HG03097 (cell line): ENCODE measurements around the gene LYAR.

Experiments
- ATAC-seq: cut with Tn5 transposase; IDR thresholded peaks from one replicate; pipeline ENCODE4 v1.9.1; 2021; ENCODE audit not compliant: unreplicated experiment, low FRiP score

Gene LYAR

GRCh38 chr4:4317496-4318232, 27.7 kb upstream of the LYAR start:
- no peak for ATAC-seq

DNA sequence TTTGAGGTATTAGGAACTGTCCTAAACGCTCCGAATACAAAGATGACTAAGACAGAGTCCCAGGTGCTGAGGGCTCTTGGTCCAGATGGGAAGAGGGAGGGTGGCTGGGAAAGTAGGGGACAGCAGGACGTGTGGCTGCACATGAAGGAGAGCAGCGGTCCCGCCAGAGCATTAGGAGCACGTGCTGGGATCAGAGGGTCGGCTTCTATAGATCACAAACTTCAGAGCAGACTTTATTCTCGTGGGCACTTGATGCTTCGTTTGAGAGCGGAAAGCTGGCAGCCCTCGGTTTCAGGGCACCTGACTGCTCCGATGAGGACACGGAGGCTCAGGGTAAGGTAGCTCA, 26.2 kb upstream of the LYAR start:
- ATAC-seq = no peak

DNA sequence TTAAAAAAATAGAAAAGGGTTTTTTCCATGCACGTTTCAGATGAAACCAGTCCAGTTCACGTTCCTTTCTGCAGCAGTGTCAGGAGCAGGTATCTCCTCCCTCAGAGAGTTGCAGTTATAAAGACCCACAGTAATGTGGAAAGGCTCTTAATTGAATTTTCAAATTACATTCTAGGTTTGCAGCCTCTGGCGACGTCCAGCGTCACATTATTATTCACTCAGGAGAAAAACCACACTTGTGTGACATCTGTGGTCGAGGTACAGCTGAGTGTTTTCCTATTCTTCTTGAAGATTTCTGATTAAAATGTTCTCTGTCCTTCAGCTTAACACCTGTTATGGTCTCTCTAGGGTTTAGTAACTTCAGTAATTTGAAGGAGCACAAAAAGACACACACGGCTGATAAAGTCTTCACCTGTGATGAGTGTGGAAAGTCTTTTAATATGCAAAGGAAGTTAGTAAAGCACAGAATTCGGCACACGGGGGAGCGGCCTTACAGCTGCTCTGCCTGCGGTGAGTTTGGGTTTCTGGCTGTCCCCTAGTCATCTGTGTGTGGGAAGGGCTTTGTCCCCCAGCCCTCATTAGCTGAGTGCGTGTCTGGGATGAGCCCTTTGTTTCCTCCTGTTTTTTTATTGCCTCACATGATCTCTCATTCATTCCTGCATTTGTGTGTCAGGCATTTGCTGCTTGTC, 25.7 kb upstream of the LYAR start:
- ATAC-seq = no peak

GRCh38 chr4:4311193-4311592, 21.2 kb upstream of the LYAR start:
- no peak for ATAC-seq

DNA sequence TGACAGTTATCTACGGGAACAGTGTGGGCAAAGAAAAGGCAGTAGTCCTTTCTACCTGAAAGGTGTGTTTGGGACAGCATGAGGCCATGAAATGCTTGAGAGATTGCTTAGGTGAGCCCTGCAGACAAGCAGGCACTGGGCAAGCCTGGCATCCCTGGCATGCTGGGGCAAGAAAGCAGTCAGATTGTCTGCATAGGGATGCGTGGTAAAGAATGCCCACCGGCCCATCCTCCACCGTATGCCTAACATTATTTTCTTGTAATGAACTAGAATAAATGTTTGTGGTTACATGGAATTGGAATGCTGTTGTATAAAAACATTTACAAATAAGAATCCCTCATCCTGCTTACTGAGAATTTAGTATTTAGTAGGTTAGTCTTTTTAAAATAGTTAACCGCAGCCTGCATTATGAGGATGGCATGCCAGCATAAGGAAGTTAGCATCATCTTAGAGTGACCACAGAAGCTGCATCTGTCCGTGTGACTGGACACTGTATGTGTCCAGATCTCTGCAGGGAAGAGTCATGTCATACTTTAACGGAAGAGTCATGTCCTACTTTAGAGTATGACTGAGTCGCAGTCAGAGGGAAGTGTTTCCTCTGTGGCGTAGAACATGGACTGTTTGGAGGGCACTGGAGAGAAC, 19.0 kb upstream of the LYAR start:
- ATAC-seq = no peak

- no peak for ATAC-seq
These were observed 17.0 kb upstream of the LYAR start for GRCh38 chr4:4306920-4307319.

DNA sequence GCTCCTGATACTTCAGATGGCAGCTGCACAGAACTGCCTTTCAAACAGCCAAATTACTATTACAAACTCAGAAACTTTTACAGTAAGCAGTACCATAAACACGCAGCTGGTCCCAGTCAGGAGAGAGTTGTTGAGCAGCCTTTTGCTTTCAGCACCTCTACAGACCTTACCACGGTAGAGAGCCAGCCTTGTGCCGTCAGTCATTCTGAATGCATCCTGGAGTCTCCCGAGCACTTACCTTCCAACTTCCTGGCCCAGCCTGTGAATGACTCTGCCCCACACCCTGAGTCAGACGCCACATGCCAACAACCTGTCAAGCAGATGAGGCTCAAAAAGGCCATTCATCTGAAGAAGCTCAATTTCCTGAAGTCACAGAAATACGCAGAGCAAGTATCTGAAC, 12.5 kb upstream of the LYAR start:
- ATAC-seq = no peak

DNA sequence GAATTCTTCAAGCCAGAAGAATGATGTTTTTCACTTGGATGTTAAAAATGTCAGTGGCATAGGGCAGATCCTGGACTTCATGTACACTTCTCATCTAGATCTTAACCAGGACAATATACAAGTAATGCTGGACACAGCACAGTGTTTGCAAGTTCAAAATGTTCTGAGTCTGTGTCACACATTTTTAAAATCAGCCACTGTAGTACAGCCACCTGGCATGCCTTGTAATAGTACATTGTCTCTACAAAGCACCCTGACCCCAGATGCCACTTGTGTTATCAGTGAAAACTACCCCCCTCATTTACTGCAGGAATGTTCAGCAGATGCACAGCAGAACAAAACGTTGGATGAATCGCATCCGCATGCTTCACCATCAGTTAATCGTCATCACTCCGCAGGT, 12.0 kb upstream of the LYAR start:
- ATAC-seq = no peak

DNA sequence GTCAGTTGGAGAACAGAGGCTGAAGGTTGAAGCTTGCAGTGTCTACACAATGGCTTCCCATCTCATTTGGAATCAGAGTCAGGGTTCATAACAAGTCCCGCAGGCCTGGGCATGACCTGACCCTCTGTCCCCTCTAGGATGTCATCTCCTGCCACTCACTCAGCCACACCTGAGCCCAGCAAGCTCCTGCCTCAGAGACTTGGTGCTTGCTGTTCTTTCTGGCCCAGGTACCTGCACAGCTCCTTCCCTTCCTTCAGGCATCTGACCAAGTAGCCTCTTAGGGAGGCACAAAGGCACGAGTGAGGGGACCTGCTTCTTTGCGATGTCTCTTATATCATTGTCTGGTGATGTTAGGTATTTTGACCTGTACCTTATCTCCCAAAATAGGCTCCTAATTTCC, 9.1 kb upstream of the LYAR start:
- no peak for ATAC-seq

DNA sequence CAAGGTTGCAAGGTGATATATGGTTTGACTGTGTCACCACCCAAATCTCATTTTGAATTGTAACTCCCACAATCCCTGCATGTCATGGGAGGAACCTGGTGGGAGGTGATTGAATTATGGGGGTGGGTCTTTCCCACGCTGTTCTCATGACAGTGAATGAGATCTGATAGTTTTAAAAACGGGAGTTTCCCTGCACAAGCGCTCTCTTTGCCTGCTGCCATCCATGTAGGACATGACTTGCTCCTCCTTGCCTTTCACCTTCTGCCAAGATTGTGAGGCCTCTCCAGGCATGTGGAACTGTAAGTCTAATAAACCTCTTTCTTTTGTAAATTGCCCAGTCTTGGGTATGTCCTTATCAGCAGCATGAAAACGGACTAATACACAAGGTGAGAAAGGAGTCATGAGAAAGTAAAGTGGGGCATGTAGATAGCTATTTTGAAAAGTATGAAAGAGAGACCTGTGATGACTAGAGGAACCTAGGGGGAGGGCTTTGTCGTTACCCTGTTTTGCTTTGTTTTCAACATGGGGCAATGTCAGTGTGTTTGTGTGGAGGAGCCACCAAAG, 6.4 kb upstream of the LYAR start:
- ATAC-seq = no peak

- ATAC-seq = no peak
These were observed 3.3 kb upstream of the LYAR start for GRCh38 chr4:4293279-4293678.

DNA sequence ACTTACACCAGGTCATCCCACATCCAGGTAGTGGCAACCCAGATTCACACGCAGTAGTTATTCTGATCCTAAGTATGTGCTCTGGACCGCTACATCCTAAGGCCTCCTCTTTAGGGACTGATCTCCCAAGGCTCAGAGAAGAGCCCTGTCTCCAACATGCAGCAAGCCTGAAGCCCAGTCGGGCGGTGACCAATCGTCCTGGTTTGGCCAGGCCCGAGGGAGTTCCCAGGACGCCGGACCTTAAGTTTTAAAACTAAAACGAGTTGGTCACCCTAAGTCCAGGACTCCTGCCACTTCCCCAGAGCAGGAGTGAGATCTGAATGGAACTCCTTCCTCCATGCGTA, 385 bp downstream of the LYAR start:
- ATAC-seq = peak; percentile 19

DNA sequence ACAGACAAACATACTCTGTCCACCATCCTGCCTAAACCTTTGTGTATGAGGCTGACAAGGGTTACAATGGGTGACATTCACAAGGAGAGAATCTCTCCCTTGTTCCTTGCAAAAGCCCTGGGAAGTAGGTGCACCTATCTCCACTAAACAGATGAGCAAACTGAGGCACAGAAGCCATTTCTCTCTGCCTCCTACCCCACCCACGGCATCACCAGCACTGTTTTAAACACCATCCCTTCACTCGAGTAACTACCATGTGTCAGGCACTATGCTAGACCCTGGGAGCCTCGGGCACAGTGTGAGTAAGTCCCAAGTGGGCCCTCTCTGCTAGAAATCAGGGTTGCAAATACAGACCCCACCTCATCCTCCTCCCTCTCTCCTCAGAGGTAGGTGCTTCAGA, 899 bp downstream of the LYAR start:
- ATAC-seq = no peak

GRCh38 chr4:4288098-4288497, 1.9 kb downstream of the LYAR start:
- no peak for ATAC-seq

DNA sequence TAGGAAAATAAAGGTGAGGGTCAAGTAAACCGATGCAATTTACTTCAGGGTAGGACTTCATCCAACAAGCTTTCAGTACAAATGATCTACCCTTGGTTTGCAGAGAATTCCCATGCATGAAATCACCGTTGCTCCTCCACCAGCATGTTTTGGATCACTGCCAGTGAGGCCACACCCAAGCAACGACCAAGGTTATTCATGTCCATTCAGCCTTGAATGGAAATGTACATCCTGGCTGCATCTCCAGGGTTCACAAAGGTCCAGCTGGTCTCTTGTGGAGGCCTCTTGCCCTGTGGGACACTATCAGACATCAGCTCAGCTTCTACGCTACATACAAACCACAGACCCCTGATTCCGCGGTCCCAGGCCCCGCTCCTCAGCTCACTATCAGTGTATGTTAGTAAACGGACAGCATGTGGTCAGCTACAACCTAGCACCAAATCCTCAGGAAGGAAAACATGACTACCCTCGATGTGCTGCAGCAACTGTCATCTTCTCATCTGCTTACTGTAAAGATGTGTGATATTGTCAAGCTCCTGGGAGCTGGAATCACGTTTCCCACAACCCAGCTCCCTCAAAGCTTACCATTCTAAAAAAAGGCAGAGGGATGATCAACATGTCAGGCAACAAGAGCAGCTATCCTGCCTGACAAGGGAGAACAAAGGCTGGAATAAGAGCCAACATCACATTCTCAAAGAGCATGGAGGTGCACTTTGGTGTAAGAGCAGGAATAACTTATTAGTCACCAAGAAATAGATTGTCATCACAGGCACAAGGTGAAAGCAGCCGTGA, 4.9 kb downstream of the LYAR start:
- no peak for ATAC-seq

DNA sequence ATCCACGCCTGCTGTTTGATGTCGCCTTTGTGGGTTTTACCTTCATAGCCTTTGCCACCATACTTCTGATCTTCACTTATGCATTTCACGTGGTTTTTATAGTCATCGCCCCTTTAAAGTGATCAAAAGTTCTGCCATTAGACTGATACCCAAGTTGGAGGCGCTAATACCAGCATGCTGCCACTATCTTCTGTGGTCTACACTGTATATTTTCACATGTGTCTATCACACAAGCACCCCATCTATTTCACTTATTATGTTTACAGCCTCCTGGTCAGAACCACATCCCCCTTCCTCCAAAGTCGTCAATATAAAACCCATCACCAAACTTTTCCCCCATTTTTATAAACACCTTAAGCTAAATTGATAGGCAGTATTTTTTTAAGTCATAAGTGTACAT, 8.2 kb downstream of the LYAR start:
- ATAC-seq = no peak

DNA sequence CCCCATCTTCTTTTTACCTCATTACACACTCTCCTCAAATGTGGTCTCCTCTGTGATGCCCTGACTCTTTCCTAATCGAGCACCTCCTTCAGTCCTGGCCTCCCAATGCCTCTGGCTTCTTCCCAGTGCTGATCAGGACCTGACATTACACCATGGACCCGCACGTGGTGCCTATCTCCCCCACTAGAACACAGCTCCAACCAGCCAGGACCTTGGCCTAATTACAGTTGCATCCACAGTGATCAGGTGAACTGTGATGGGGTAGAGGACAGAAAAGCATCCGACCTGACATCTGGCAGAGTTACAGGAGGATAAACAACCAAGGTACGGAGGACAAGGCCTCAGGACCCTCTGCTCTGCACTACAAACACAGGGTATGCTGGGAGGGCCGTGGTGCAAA, 12.4 kb downstream of the LYAR start:
- ATAC-seq = no peak

GRCh38 chr4:4274226-4274625, 15.7 kb downstream of the LYAR start:
- no peak for ATAC-seq

DNA sequence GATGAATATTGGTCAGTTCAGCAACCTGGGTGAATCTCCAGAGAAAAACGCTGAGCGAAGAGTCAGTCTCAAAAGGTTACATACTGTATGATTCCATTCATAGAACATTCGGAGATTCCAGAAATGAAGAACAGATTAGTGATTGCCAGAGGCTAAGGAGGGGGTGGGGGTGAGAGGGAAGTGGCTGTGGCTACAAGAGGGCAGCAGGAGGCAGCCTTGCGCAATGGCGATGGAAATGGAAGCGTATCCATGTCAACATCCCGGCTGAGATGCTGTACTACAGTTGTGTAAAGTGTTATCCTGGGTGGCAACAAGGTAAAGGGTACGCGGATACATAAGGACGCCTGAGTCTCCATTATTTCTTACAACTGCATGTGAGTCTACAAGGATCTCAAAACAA, 18.0 kb downstream of the LYAR start:
- ATAC-seq = no peak

DNA sequence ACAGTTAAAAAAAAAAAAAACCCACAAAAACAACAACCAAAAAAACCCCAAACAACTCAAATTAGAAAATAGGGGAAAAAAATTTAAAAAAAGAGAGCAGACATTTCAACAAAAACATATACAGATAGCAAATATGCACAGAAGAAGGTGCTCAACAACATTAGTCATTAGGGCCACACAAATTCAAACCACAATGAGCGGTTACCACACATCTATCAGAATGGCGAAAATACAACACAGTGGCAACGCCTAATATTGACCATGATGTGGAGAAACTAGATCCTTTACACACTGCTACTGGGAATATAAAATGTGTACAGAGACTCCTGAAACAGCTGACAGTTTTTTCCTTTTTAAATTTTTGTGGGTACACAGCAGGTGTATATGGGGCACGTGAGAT, 19.4 kb downstream of the LYAR start:
- ATAC-seq = no peak

DNA sequence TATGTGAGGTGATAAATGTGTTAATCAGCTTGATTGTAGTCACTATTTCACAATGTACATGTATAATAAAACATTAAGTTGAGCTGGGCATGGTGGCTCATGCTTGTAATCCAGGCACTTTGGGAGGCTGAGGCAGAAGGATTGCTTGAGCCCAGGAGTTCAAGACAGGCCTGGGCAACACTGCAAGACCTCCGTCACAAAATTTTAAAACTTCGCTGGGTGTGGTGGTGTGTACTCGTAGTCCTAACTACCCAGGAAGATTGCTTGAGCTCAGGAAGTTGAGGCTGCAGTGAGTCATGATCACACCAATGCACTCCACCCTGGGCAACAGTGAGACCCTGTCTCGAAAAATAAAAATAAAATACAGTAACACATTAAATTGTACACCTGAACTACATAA, 20.1 kb downstream of the LYAR start:
- ATAC-seq = no peak
